NB4 (cell line): ENCODE results near the gene FLT1.

ENCODE experiments used
- CTCF ChIP-seq: IDR thresholded peaks from one replicate; pipeline ENCODE4 v1.5.1; 2012; ENCODE audit warnings: low read depth, low read length
- MAX ChIP-seq: IDR thresholded peaks from 2 replicates; pipeline ENCODE4 v1.6.1; 2011; ENCODE audit warnings: low read depth, low read length
- POLR2A ChIP-seq: IDR thresholded peaks from 2 replicates; pipeline ENCODE4 v1.6.1; 2011; ENCODE audit warnings: mild to moderate bottlenecking; ENCODE audit not compliant: insufficient read length; ENCODE audit errors: extremely low read depth

DNA sequence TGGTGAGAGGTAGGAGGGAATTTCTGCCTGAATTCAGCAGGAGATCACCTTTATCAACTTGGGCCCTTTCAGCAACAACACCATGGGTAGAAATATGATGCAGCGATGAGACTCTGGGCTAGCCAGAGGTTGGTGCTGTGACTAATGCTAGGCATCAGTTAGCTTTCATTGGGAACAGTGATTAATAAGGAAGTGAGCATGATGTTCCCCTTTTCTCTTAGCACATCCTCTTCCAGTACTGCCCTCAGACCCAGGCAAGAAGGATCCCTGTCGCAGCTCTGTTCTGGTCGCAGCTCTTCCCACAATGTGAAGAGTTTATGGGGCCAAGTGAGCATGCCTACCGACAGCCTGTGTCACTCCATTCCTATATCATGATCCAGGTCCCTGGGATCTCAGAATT lies 100.5 kb downstream of the FLT1 start:
- TF ChIP-seq POLR2A (no peak), CTCF (no peak), MAX (no peak)
